ENCODE data around the gene ABCF3. TPM values are rescaled to one million over a fixed set of nuclear protein-coding genes. Genes with fewer than 3 reads are reported as not detected.

ABCF3 gene
- total and polyA plus RNA-seq, 2 of the 13 experiments (the other 11 are each of a cell fraction or from before 2014, with no cell fraction given) = 38.8 to 46.5 TPM

DNA sequence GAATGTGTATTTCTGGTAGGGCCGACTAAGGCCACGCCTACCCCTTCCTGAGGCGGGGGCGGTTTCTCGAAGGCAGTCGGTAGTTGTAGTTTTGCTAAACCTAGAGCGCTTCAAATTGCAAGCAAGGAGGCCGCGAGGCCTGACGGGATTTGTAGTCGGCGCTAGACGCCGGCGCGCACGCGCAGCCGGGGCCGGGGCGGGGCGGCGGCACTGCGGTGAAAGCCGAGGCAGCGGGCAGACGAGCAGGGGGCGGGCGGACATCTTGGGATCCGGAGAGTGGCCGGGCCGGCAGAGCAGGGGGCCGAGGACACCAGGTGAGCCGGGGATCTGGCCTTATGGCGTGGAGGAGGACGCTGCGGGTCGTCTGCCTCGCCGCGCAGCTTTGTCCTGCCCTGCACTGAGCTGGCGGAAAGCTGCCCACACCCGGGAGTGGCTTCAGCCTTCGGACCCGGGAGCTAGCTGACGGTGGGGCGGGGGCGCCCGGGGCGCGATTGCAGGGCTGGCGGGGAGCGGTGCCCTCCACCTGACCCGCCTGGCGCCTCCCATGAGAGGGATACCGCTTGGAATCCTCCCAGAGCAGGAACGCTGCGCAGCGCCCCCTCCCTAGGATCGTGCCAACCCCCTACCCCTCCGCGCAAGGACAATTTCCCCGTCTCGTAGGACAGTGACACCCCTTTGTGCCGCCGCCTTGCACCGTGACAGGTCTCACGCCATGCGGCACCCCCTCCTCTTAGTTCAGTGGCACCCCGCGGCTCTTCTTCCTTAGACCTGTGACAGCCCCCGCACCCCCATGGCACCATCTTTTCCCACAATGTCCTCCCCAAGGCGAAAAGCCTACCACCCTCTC lies 11.1 kb upstream of the ABCF3 start, which contains the start of gene AP2M1 (continued):
- TF ChIP-seq, protein P1, sequence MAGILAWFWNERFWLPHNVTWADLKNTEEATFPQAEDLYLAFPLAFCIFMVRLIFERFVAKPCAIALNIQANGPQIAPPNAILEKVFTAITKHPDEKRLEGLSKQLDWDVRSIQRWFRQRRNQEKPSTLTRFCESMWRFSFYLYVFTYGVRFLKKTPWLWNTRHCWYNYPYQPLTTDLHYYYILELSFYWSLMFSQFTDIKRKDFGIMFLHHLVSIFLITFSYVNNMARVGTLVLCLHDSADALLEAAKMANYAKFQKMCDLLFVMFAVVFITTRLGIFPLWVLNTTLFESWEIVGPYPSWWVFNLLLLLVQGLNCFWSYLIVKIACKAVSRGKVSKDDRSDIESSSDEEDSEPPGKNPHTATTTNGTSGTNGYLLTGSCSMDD (CRISPR knock-in tag; IDR thresholded peaks at IDR 0.05) = no peak
- TF ChIP-seq PHF21A (CRISPR knock-in tag; IDR thresholded peaks at IDR 0.05) (no peak), DNMT1 (CRISPR knock-in tag; IDR thresholded peaks at IDR 0.05) (no peak), SP1 (IDR thresholded peaks at IDR 0.05) (no peak), SP1 (CRISPR knock-in tag; IDR thresholded peaks at IDR 0.05) (peak; percentile 88), RCOR2 (CRISPR knock-in tag; IDR thresholded peaks at IDR 0.05) (no peak), MED13 (CRISPR knock-in tag; IDR thresholded peaks at IDR 0.05) (no peak), ONECUT2 (CRISPR knock-in tag; IDR thresholded peaks at IDR 0.05) (no peak), HOXA9 (CRISPR knock-in tag; IDR thresholded peaks at IDR 0.05; ENCODE audit: borderline replicate concordance) (no peak), PCBP1 (IDR thresholded peaks at IDR 0.05; ENCODE audit: borderline replicate concordance, low read depth, low read length) (no peak), ZNF207 (IDR thresholded peaks at IDR 0.05; ENCODE audit: borderline replicate concordance) (no peak)
- TF ChIP-seq, protein P2, sequence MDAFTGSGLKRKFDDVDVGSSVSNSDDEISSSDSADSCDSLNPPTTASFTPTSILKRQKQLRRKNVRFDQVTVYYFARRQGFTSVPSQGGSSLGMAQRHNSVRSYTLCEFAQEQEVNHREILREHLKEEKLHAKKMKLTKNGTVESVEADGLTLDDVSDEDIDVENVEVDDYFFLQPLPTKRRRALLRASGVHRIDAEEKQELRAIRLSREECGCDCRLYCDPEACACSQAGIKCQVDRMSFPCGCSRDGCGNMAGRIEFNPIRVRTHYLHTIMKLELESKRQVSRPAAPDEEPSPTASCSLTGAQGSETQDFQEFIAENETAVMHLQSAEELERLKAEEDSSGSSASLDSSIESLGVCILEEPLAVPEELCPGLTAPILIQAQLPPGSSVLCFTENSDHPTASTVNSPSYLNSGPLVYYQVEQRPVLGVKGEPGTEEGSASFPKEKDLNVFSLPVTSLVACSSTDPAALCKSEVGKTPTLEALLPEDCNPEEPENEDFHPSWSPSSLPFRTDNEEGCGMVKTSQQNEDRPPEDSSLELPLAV (CRISPR knock-in tag; conservative IDR thresholded peaks at IDR 0.05; ENCODE audit: low read depth) = no peak
- TF ChIP-seq, protein P3, sequence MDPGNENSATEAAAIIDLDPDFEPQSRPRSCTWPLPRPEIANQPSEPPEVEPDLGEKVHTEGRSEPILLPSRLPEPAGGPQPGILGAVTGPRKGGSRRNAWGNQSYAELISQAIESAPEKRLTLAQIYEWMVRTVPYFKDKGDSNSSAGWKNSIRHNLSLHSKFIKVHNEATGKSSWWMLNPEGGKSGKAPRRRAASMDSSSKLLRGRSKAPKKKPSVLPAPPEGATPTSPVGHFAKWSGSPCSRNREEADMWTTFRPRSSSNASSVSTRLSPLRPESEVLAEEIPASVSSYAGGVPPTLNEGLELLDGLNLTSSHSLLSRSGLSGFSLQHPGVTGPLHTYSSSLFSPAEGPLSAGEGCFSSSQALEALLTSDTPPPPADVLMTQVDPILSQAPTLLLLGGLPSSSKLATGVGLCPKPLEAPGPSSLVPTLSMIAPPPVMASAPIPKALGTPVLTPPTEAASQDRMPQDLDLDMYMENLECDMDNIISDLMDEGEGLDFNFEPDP (CRISPR knock-in tag; conservative IDR thresholded peaks at IDR 0.05) = no peak
- TF ChIP-seq, protein P4, sequence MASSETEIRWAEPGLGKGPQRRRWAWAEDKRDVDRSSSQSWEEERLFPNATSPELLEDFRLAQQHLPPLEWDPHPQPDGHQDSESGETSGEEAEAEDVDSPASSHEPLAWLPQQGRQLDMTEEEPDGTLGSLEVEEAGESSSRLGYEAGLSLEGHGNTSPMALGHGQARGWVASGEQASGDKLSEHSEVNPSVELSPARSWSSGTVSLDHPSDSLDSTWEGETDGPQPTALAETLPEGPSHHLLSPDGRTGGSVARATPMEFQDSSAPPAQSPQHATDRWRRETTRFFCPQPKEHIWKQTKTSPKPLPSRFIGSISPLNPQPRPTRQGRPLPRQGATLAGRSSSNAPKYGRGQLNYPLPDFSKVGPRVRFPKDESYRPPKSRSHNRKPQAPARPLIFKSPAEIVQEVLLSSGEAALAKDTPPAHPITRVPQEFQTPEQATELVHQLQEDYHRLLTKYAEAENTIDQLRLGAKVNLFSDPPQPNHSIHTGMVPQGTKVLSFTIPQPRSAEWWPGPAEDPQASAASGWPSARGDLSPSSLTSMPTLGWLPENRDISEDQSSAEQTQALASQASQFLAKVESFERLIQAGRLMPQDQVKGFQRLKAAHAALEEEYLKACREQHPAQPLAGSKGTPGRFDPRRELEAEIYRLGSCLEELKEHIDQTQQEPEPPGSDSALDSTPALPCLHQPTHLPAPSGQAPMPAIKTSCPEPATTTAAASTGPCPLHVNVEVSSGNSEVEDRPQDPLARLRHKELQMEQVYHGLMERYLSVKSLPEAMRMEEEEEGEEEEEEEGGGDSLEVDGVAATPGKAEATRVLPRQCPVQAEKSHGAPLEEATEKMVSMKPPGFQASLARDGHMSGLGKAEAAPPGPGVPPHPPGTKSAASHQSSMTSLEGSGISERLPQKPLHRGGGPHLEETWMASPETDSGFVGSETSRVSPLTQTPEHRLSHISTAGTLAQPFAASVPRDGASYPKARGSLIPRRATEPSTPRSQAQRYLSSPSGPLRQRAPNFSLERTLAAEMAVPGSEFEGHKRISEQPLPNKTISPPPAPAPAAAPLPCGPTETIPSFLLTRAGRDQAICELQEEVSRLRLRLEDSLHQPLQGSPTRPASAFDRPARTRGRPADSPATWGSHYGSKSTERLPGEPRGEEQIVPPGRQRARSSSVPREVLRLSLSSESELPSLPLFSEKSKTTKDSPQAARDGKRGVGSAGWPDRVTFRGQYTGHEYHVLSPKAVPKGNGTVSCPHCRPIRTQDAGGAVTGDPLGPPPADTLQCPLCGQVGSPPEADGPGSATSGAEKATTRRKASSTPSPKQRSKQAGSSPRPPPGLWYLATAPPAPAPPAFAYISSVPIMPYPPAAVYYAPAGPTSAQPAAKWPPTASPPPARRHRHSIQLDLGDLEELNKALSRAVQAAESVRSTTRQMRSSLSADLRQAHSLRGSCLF (CRISPR knock-in tag; IDR thresholded peaks at IDR 0.05; ENCODE audit: borderline replicate concordance) = no peak
- TF ChIP-seq, protein P5, sequence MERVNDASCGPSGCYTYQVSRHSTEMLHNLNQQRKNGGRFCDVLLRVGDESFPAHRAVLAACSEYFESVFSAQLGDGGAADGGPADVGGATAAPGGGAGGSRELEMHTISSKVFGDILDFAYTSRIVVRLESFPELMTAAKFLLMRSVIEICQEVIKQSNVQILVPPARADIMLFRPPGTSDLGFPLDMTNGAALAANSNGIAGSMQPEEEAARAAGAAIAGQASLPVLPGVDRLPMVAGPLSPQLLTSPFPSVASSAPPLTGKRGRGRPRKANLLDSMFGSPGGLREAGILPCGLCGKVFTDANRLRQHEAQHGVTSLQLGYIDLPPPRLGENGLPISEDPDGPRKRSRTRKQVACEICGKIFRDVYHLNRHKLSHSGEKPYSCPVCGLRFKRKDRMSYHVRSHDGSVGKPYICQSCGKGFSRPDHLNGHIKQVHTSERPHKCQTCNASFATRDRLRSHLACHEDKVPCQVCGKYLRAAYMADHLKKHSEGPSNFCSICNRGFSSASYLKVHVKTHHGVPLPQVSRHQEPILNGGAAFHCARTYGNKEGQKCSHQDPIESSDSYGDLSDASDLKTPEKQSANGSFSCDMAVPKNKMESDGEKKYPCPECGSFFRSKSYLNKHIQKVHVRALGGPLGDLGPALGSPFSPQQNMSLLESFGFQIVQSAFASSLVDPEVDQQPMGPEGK (CRISPR knock-in tag; IDR thresholded peaks at IDR 0.05) = peak; percentile 67

All from HepG2 (cell line).